ENCODE results near the gene CD151. TPM values are rescaled to one million over a fixed set of nuclear protein-coding genes. Genes with fewer than 3 reads are reported as not detected.
A peak's percentile ranks its signal among the peaks of the same experiment; 100 is the strongest.

Gene CD151
- total RNA-seq, 5 donors from 2014 or later (not counting 1 experiment from before 2014, with no cell fraction given) = 14.9 to 28.2 (median 25.6) TPM

- CTCF ChIA-PET = no interaction called here
- Mint-ChIP-seq H3K4me3 (no peak overlapping the region), H3K4me1 (peaks cover 30 to 35% (median 34%) of the 10 kb centered on the region in 3 donors), H3K27ac (no peak overlapping the region), H3K27me3 (no peaks in the 10 kb centered on the region), H3K36me3 (peaks cover 20% of the 10 kb centered on the region), H3K9me3 (no peaks in the 10 kb centered on the region)
- Histone ChIP-seq H3K4me3 (ENCODE audit: control insufficient read depth in 1 of 2, extremely low read depth in 1 of 2, low read length in 1 of 2) (no peak overlapping the region), H3K36me3 (ENCODE audit: control insufficient read depth in 2 of 2, extremely low read depth in 1 of 2, insufficient read depth in 1 of 2, low read length in 1 of 2) (peaks cover 21 to 27% of the 10 kb centered on the region in 2 donors), H3K27ac (ENCODE audit: low read length) (no peak overlapping the region), H3K4me1 (ENCODE audit: control insufficient read depth in 1 of 2, extremely low read depth in 1 of 2, insufficient read depth in 2 of 2, low read length in 2 of 2) (peaks cover 13 to 34% of the 10 kb centered on the region in 2 experiments), H3K27me3 (replicated peaks in 1 of 2; ENCODE audit: control insufficient read depth in 2 of 2, extremely low read depth in 1 of 2, insufficient read depth in 2 of 2, low read length in 1 of 2) (no peaks in the 10 kb centered on the region), H3K9me3 (no peaks in the 10 kb centered on the region)
- no peak for ATAC-seq (replicated peaks in 1 of 4)
- DNase-seq = no peak
- 94% methylated on average over 3 of the region's 6 CpGs for whole genome bisulfite sequencing (ENCODE audit: insufficient coverage)
- POLR2A ChIA-PET = interaction anchor here in 1 of 2 donors (0.6 kb wide), 1 partner anchor 29 kb away, joined by 3 read pairs; no protein-coding TSS in a partner anchor
Measured at GRCh38 chr11:813072-813455, 19.7 kb upstream of the CD151 start.

DNA sequence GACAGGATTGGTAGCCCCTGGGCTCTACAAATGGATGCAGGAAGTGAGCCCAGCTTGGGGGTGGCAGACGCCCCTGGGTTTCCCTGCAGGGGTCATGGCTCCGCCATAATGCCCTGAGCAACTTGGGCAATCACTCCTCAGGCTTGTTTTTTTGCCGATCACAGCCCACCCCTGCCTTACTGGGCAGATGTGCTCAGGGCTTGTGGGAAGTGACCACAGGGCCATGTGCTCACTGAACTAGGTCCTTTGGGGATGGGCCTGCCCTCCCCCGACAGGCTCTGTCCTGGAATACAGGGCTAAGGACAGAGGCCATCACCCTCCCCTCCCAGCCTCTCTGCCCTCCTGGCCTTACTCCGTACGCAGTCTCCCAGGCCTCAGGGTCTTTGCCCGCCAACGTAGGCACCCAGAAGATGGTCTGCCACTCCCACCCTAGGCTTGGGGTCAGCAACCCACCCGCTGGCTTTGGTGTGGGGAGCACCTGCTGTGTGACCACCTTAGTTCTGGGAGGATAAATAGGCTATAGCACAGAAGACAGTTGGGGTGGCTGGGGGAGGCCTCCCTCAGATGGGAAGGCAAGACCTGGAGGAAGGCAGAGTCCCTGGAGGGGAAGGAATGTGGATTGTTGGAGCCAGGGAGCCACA is 19.2 kb upstream of the CD151 start:
- Histone ChIP-seq H3K27ac (ENCODE audit: low read length) (no peak overlapping the region), H3K27me3 (replicated peaks in 1 of 2; ENCODE audit: control insufficient read depth in 2 of 2, extremely low read depth in 1 of 2, insufficient read depth in 2 of 2, low read length in 1 of 2) (no peaks in the 10 kb centered on the region), H3K36me3 (ENCODE audit: control insufficient read depth in 2 of 2, extremely low read depth in 1 of 2, insufficient read depth in 1 of 2, low read length in 1 of 2) (peaks cover 21 to 27% of the 10 kb centered on the region in 2 donors), H3K4me3 (ENCODE audit: control insufficient read depth in 1 of 2, extremely low read depth in 1 of 2, low read length in 1 of 2) (no peak overlapping the region), H3K4me1 (ENCODE audit: control insufficient read depth in 1 of 2, extremely low read depth in 1 of 2, insufficient read depth in 2 of 2, low read length in 2 of 2) (peaks cover 13 to 34% of the 10 kb centered on the region in 2 experiments), H3K9me3 (no peaks in the 10 kb centered on the region)
- 77% methylated on average over 4 of the region's 9 CpGs for WGBS (ENCODE audit: insufficient coverage)
- Mint-ChIP-seq H3K36me3 (peaks cover 20% of the 10 kb centered on the region), H3K27ac (no peak overlapping the region), H3K4me1 (peaks cover 29 to 34% (median 31%) of the 10 kb centered on the region in 3 donors), H3K9me3 (no peaks in the 10 kb centered on the region), H3K4me3 (no peak overlapping the region), H3K27me3 (no peaks in the 10 kb centered on the region)
- POLR2A ChIA-PET = interaction anchor here in 1 of 2 donors (0.6 kb wide), 2 partner anchors 9 to 29 kb away, joined by 3 read pairs; no protein-coding TSS in a partner anchor
- no peak for ATAC-seq (replicated peaks in 1 of 4)
- CTCF ChIA-PET = no interaction called here
- no peak for DNase-seq

- Mint-ChIP-seq H3K27ac (no peak overlapping the region), H3K4me3 (no peak overlapping the region), H3K9me3 (no peaks in the 10 kb centered on the region), H3K36me3 (peaks cover 20% of the 10 kb centered on the region), H3K27me3 (no peaks in the 10 kb centered on the region), H3K4me1 (peaks cover 21 to 28% (median 23%) of the 10 kb centered on the region in 3 donors)
- ChIA-PET POLR2A (no interaction called here), CTCF (no interaction called here)
- Histone ChIP-seq H3K9me3 (no peaks in the 10 kb centered on the region), H3K4me1 (ENCODE audit: control insufficient read depth in 1 of 2, extremely low read depth in 1 of 2, insufficient read depth in 2 of 2, low read length in 2 of 2) (peaks cover 14 to 35% of the 10 kb centered on the region in 2 experiments), H3K4me3 (ENCODE audit: control insufficient read depth in 1 of 2, extremely low read depth in 1 of 2, low read length in 1 of 2) (no peak overlapping the region), H3K27me3 (replicated peaks in 1 of 2; ENCODE audit: control insufficient read depth in 2 of 2, extremely low read depth in 1 of 2, insufficient read depth in 2 of 2, low read length in 1 of 2) (no peaks in the 10 kb centered on the region), H3K27ac (ENCODE audit: low read length) (no peak overlapping the region), H3K36me3 (ENCODE audit: control insufficient read depth in 2 of 2, extremely low read depth in 1 of 2, insufficient read depth in 1 of 2, low read length in 1 of 2) (peaks cover 21 to 27% of the 10 kb centered on the region in 2 donors)
- ATAC-seq (replicated peaks in 1 of 4) (no peak), DNase-seq (no peak)
- 93% methylated on average over 11 of the region's 11 CpGs for WGBS (ENCODE audit: insufficient coverage)
Measured at GRCh38 chr11:815675-816432, 16.9 kb upstream of the CD151 start.

- H3K9me3 Mint-ChIP-seq = no peaks in the 10 kb centered on the region
- ATAC-seq (replicated peaks in 1 of 4) (no peak), DNase-seq (no peak)
- no peak overlapping the region for H3K27ac Mint-ChIP-seq
- H3K27ac ChIP-seq (ENCODE audit: low read length) = no peak overlapping the region
- H3K4me1 Mint-ChIP-seq = peaks cover 20 to 26% (median 22%) of the 10 kb centered on the region in 3 donors
- H3K36me3 ChIP-seq (ENCODE audit: control insufficient read depth in 2 of 2, extremely low read depth in 1 of 2, insufficient read depth in 1 of 2, low read length in 1 of 2) = peaks cover 18 to 25% of the 10 kb centered on the region in 2 donors
- no peaks in the 10 kb centered on the region for H3K27me3 Mint-ChIP-seq
- H3K4me3 Mint-ChIP-seq = no peak overlapping the region
- CTCF ChIA-PET = no interaction called here
- no peaks in the 10 kb centered on the region for H3K27me3 ChIP-seq (replicated peaks in 1 of 2; ENCODE audit: control insufficient read depth in 2 of 2, extremely low read depth in 1 of 2, insufficient read depth in 2 of 2, low read length in 1 of 2)
- WGBS (ENCODE audit: insufficient coverage) = 92% methylated on average over 2 of the region's 11 CpGs
- H3K9me3 ChIP-seq = no peaks in the 10 kb centered on the region
- H3K4me1 ChIP-seq (ENCODE audit: control insufficient read depth in 1 of 2, extremely low read depth in 1 of 2, insufficient read depth in 2 of 2, low read length in 2 of 2) = peaks cover 8 to 35% of the 10 kb centered on the region in 2 experiments
- POLR2A ChIA-PET = interaction anchor here in 1 of 2 donors (0.6 kb wide), 1 partner anchor 240 kb away, joined by 3 read pairs; the partner anchor contains the start of gene PHRF1
- peaks cover 15% of the 10 kb centered on the region for H3K36me3 Mint-ChIP-seq
- no peak overlapping the region for H3K4me3 ChIP-seq (ENCODE audit: control insufficient read depth in 1 of 2, extremely low read depth in 1 of 2, low read length in 1 of 2)
Measured at GRCh38 chr11:816433-816779, 16.3 kb upstream of the CD151 start.

DNA sequence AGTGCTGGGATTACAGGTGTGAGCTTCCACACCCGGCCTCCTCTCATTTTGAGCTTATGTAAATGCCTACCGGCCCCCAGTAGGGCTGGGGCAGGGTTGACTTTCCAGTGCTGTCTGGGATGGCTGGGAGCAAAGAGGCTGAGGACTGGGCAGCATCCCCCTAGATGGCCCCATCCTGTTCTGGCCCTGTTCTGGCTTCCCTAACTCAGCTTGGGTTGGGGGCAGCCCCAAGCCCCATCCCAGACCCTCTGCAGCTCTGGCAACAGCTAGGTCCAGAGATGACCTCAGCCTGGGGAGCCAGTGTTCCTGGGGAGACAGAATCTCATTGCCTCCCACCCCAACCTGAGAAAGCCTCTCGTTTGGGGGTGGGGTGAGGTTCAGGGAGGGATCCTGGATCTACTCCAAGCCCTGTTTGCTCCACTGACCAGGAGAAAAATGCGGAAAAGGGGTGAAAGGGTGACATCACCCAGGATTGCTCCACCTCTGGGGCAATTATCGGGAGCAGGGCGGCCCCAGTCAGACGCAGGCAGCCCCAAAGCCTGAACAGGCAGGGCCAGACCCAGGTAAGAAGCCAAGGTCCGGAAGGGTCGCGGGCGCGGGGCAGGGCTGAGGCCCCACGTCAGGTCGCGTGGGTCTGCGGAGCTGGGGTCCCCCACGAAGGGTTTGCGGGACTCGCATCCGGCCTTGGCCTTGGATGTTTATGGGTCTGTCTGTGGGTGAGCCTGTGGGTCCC is 14.2 kb upstream of the CD151 start, which contains the start of gene PNPLA2:
PNPLA2 (plus strand) TSS at position 519 of the 733 bp plus-strand sequence. CDS start 805 bp downstream, outside the sequence.
- DNase-seq (no peak), ATAC-seq (replicated peaks in 1 of 4) (no peak)
- Mint-ChIP-seq H3K4me1 (peaks cover 7 to 20% (median 13%) of the 10 kb centered on the region in 3 donors), H3K4me3 (peak within 1 kb of the TSS; percentile 83 to 86 (median 84)), H3K36me3 (peaks cover 14% of the 10 kb centered on the region), H3K27me3 (no peaks in the 10 kb centered on the region), H3K27ac (peak within 1 kb of the TSS; percentile 75 to 84), H3K9me3 (no peaks in the 10 kb centered on the region)
- Histone ChIP-seq H3K9me3 (no peaks in the 10 kb centered on the region), H3K4me1 (ENCODE audit: control insufficient read depth in 1 of 2, extremely low read depth in 1 of 2, insufficient read depth in 2 of 2, low read length in 2 of 2) (peaks cover 5 to 35% of the 10 kb centered on the region in 2 experiments), H3K27ac (ENCODE audit: low read length) (peak within 1 kb of the TSS; percentile 47), H3K4me3 (ENCODE audit: control insufficient read depth in 1 of 2, extremely low read depth in 1 of 2, low read length in 1 of 2) (peak within 1 kb of the TSS; percentile 58 to 83), H3K36me3 (ENCODE audit: control insufficient read depth in 2 of 2, extremely low read depth in 1 of 2, insufficient read depth in 1 of 2, low read length in 1 of 2) (peaks cover 3 to 16% of the 10 kb centered on the region in 2 donors), H3K27me3 (replicated peaks in 1 of 2; ENCODE audit: control insufficient read depth in 2 of 2, extremely low read depth in 1 of 2, insufficient read depth in 2 of 2, low read length in 1 of 2) (peaks cover 0 to 5% of the 10 kb centered on the region in 2 experiments)
- CTCF ChIA-PET = interaction anchor here in 1 of 2 donors (1.6 kb wide), 1 partner anchor 10 kb away, joined by 6 read pairs; the partner anchor contains the start of gene RPLP2
- 33% methylated on average over 17 of the region's 20 CpGs for WGBS (ENCODE audit: insufficient coverage)
- POLR2A ChIA-PET = interaction anchor here (0.6 to 0.9 kb wide), 5 partner anchors 10 to 493 kb away, joined by 3 to 11 read pairs (median 5); no protein-coding TSS in a partner anchor
